IMR-90 (cell line): ENCODE data around the gene LTBP1.

Experiments
- BHLHE40 ChIP-seq: fragments of 150-350 bp; IDR thresholded peaks from 2 replicates; pipeline ENCODE4 v1.6.1; 2016; ENCODE audit warnings: mild to moderate bottlenecking, low read depth, low read length
- CTCF ChIP-seq: conservative IDR thresholded peaks from 2 replicates; pipeline ENCODE4 v1.5.1; 2012; ENCODE audit warnings: mild to moderate bottlenecking, low read depth, low read length, improper control_type of control experiment
- ELK1 ChIP-seq: fragments of 150-350 bp; IDR thresholded peaks from 2 replicates; pipeline ENCODE4 v1.6.1; 2016; ENCODE audit warnings: low read depth, mild to moderate bottlenecking, low read length, moderate library complexity, borderline replicate concordance
- MXI1 ChIP-seq: IDR thresholded peaks from 2 replicates; pipeline ENCODE4 v1.6.1; 2012; ENCODE audit warnings: low read depth, mild to moderate bottlenecking, low read length, moderate library complexity, borderline replicate concordance
- POLR2A ChIP-seq: IDR thresholded peaks from 2 replicates; pipeline ENCODE4 v1.6.1; 2012; ENCODE audit warnings: mild to moderate bottlenecking, low read depth, low read length
- SMC3 ChIP-seq: fragments of 150-350 bp; IDR thresholded peaks from 2 replicates; pipeline ENCODE4 v1.6.1; 2016; ENCODE audit warnings: low read depth, mild to moderate bottlenecking, antibody characterized with exemption, low read length, moderate library complexity
- USF2 ChIP-seq: fragments of 150-350 bp; IDR thresholded peaks from 2 replicates; pipeline ENCODE4 v1.6.1; 2017; ENCODE audit warnings: mild to moderate bottlenecking, antibody characterized with exemption, low read length, low read depth

GRCh38 chr2:33241581-33241980, 294.8 kb downstream of the LTBP1 start:
- TF ChIP-seq CTCF (no peak), ELK1 (no peak), USF2 (no peak), SMC3 (no peak), BHLHE40 (no peak), POLR2A (no peak), MXI1 (no peak)
